Endothelial cell of umbilical vein (primary cell): ENCODE results near the gene HOXB6.

Experiments
- EZH2 ChIP-seq: IDR thresholded peaks from 2 replicates; pipeline ENCODE4 v1.6.1; 2012; ENCODE audit warnings: borderline replicate concordance, low read depth, mild to moderate bottlenecking, moderate library complexity, low read length, inconsistent platforms; ENCODE audit not compliant: severe bottlenecking
- TF ChIP-seq, protein P1 (sequence below): IDR thresholded peaks from 2 replicates; pipeline ENCODE4 v1.6.1; 2011; ENCODE audit not compliant: insufficient read depth, insufficient read length

DNA sequence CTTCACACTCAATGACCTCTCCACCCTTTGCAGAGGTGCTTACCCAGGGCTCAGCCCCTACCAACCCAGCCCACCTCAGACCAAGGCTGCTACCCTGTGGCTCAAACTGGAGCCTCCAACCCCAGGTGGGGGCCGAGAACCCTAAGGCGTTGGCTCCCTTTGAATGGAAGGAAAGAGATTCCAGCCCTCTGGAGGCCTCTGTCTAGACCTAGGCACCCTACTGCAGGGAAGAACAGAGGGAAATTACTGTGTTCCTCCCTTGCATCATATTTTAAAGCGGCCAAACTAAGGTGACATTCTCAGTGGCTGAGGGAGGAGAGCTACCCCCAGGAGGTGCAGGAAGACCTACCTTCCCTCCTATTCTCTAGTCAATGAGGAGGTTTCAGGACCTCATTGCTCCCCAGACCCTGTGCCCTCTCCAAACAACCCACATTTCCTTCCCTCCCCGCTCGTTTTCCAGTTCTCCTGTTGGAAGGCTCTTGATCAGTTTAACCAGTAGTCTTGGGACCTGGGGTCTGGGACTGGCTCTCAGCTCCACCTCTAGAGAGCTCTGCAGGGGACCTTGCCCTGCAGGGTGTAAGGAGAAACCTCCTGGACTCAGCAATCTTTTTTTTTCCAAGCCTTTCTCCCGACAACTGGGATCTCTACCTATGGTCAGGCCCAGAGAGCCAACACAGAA lies 15.8 kb upstream of the HOXB6 start:
- TF ChIP-seq EZH2: peak; percentile 10
- TF ChIP-seq, protein P1, sequence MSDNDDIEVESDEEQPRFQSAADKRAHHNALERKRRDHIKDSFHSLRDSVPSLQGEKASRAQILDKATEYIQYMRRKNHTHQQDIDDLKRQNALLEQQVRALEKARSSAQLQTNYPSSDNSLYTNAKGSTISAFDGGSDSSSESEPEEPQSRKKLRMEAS: no peak
